K562 (cell line): ENCODE data around the gene CCL19. TPM values are rescaled to one million over a fixed set of nuclear protein-coding genes. Genes with fewer than 3 reads are reported as not detected.

Experiments
- DNMT1 ChIP-seq: fragments of 450-650 bp; IDR thresholded peaks from 2 replicates; pipeline ENCODE4 v1.6.1; 2016; ENCODE audit warnings: antibody characterized with exemption, mild to moderate bottlenecking
- ETV6 ChIP-seq, 3 experiments: fragments of 150-350 bp in 1 of 3; sonication (generic) in 1 of 3; formaldehyde crosslinking in 1 of 3; IDR thresholded peaks; 2 replicates each; pipeline versions ENCODE4 v1.6.1 to v1.8.0; 2014 to 2022; ENCODE audit warnings: borderline replicate concordance in 2 of 3, low read depth in 2 of 3, antibody characterized with exemption in 1 of 3, low read length in 1 of 3, mild to moderate bottlenecking in 1 of 3, missing genetic modification reagents in 1 of 3
- EWSR1 ChIP-seq: fragments of 450-650 bp; IDR thresholded peaks from 2 replicates; pipeline ENCODE4 v1.6.1; 2018; ENCODE audit warnings: borderline replicate concordance, mild to moderate bottlenecking, low read depth, moderate library complexity; ENCODE audit not compliant: partially characterized antibody
- GTF2E2 ChIP-seq: fragments of 200-800 bp; sonication (Bioruptor generic); IDR thresholded peaks from 2 replicates; pipeline ENCODE4 v1.6.1; 2016; ENCODE audit warnings: missing genetic modification characterization, missing compliant biosample characterization
- HBP1 ChIP-seq: fragments of 450-650 bp; formaldehyde crosslinking; IDR thresholded peaks from 2 replicates; pipeline ENCODE4 v1.4.0; 2022; ENCODE audit warnings: missing genetic modification characterization
- KAT8 ChIP-seq: fragments of 450-650 bp; IDR thresholded peaks from 2 replicates; pipeline ENCODE4 v1.6.1; 2016; ENCODE audit warnings: low read depth, mild to moderate bottlenecking
- KDM2B ChIP-seq: fragments of 250-450 bp; sonication (Bioruptor Pico); IDR thresholded peaks from 2 replicates; pipeline ENCODE4 v1.8.0; 2021; ENCODE audit warnings: mild to moderate bottlenecking, moderate library complexity
- KDM4B ChIP-seq, 2 experiments: fragments of 450-650 bp in 1 of 2; sonication (generic) in 1 of 2; IDR thresholded peaks; 2 replicates each; pipeline ENCODE4 v1.6.1; 2016 to 2017; ENCODE audit warnings: borderline replicate concordance in 2 of 2, antibody characterized with exemption in 1 of 2, low read depth in 1 of 2, mild to moderate bottlenecking in 1 of 2
- MITF ChIP-seq: IDR thresholded peaks from 2 replicates; pipeline ENCODE4 v1.6.1; 2014; ENCODE audit warnings: antibody characterized with exemption
- NCOA6 ChIP-seq: fragments of 450-650 bp; IDR thresholded peaks from 2 replicates; pipeline ENCODE4 v1.6.1; 2017; ENCODE audit warnings: mild to moderate bottlenecking
- RAD51 ChIP-seq: fragments of 450-650 bp; IDR thresholded peaks from 2 replicates; pipeline ENCODE4 v1.7.1; 2016; ENCODE audit warnings: low read depth, mild to moderate bottlenecking, borderline replicate concordance
- RFX5 ChIP-seq: IDR thresholded peaks from 2 replicates; pipeline ENCODE4 v1.6.1; 2011; ENCODE audit warnings: low read depth, mild to moderate bottlenecking, improper control_type of control experiment, low read length
- RFX7 ChIP-seq: fragments of 250-450 bp; sonication (Bioruptor Pico); IDR thresholded peaks from 2 replicates; pipeline ENCODE4 v1.5.1; 2021; ENCODE audit warnings: mild to moderate bottlenecking
- TARDBP ChIP-seq: fragments of 450-650 bp; IDR thresholded peaks from 2 replicates; pipeline ENCODE4 v1.6.1; 2016
- ZNF511 ChIP-seq: sonication (generic); formaldehyde crosslinking; IDR thresholded peaks from 2 replicates; pipeline ENCODE4 v1.8.0; 2022; ENCODE audit warnings: mild to moderate bottlenecking, missing genetic modification reagents
- ZNF592 ChIP-seq: fragments of 450-650 bp; IDR thresholded peaks from 2 replicates; pipeline ENCODE4 v1.6.1; 2017; ENCODE audit warnings: antibody characterized with exemption, mild to moderate bottlenecking
- polyA plus RNA-seq, 8 experiments: library from polyadenylated mRNA; depleted of rRNA in 4 of 8; stranded (reverse) in 5 of 8; unstranded in 3 of 8; fragments of >200 nt; fragmentation: Nextera tagmentation in 2 of 8; fragmentation: Illumina TruSeq in 1 of 8; extraction: Ambion mirVana in 2 of 8; extraction: Trizol in 1 of 8; gene quantifications; 2 replicates each; pipeline versions ENCODE4 v1.2.1 to v1.2.3, GENCODE V29; 2011 to 2014; ENCODE audit warnings: inconsistent platforms in 1 of 8, missing spikeins in 1 of 8
- total RNA-seq, 7 experiments: library from RNA; depleted of rRNA in 6 of 7; stranded (reverse); fragments of >200 nt in 6 of 7; fragmentation: Illumina TruSeq in 2 of 7; extraction: Trizol in 2 of 7; gene quantifications; 2 replicates each; pipeline versions ENCODE4 v1.2.1 to v1.2.3, GENCODE V29; 2011 to 2021; ENCODE audit warnings: low replicate concordance in 1 of 7

The CCL19 gene
- total and polyA plus RNA-seq, 9 of the 15 experiments (the other 6 are each of a cell fraction or from before 2014, with no cell fraction given): not detected

GRCh38 chr9:34647651-34648050 is 43.4 kb downstream of the CCL19 start (continued):
- TF ChIP-seq ZNF592: peak; percentile 52; the same call in 1 of the 2 replicates
- TF ChIP-seq ZNF511 (CRISPR knock-in tag): no peak
- TF ChIP-seq KAT8: no peak
- TF ChIP-seq TARDBP: no peak
- peak; percentile 27; the same call in 1 of the 2 replicates for TF ChIP-seq RAD51
- TF ChIP-seq HBP1 (CRISPR knock-in tag): no peak
- no peak for TF ChIP-seq ETV6 (IDR thresholded peaks at IDR 0.05; ENCODE audit: borderline replicate concordance in 1 of 2, low read depth in 2 of 2, low read length in 1 of 2)
- no peak for TF ChIP-seq ETV6 (CRISPR knock-in tag; IDR thresholded peaks at IDR 0.05; ENCODE audit: borderline replicate concordance)
- TF ChIP-seq EWSR1: no peak
- TF ChIP-seq KDM2B (CRISPR knock-in tag): no peak
- TF ChIP-seq KDM4B (IDR thresholded peaks at IDR 0.05; ENCODE audit: borderline replicate concordance in 2 of 2, low read depth in 1 of 2): no peak
- no peak for TF ChIP-seq GTF2E2 (tag)
- no peak for TF ChIP-seq NCOA6
- TF ChIP-seq RFX5: no peak
- TF ChIP-seq RFX7 (CRISPR knock-in tag): no peak
- no peak for TF ChIP-seq DNMT1
- TF ChIP-seq MITF: peak; percentile 63; the same call in 1 of the 2 replicates
